Stimulated activated naive CD8-positive, alpha-beta T cell treated with anti-CD3 and anti-CD28 coated beads, Interleukin-15, amount 100 ng/mL, for 72 hours (primary cell): ENCODE measurements around the gene PHF13.
A peak's percentile ranks its signal among the peaks of the same experiment; 100 is the strongest.

Source experiments
- ATAC-seq: fragments of 150-1000 bp; cut with Tn5 transposase; 2 replicates; pipeline ENCODE4 v1.10.0; 2021; ENCODE audit warnings: mild to moderate bottlenecking, moderate library complexity
- DNase-seq, 2 donors: peaks; one replicate each; pipeline ENCODE4 v3.0.0; 2021 to 2022
- H3K27ac Mint-ChIP-seq, 2 donors: one replicate each; pipeline ENCODE4 v1.8.0; 2022; ENCODE audit warnings: mild to moderate bottlenecking in 2 of 2, mixed read lengths in 2 of 2, moderate library complexity in 2 of 2
- H3K27me3 Mint-ChIP-seq: one replicate; pipeline ENCODE4 v1.8.0; 2022; ENCODE audit warnings: mixed read lengths
- H3K4me1 Mint-ChIP-seq: one replicate; pipeline ENCODE4 v1.8.0; 2022; ENCODE audit warnings: mild to moderate bottlenecking, mixed read lengths
- H3K4me3 Mint-ChIP-seq, 2 donors: one replicate each; pipeline ENCODE4 v1.8.0; 2022; ENCODE audit warnings: mild to moderate bottlenecking in 2 of 2, mixed read lengths in 2 of 2, moderate library complexity in 1 of 2
- H3K9me3 Mint-ChIP-seq, 2 donors: one replicate each; pipeline ENCODE4 v1.8.0; 2022; ENCODE audit warnings: mixed read lengths in 2 of 2

Gene PHF13

GRCh38 chr1:6613361-6614018 lies at the start of gene PHF13:
Gene PHF13 (plus strand): TSS chr1:6613731. CDS start chr1:6614067, 336 bp downstream.
- DNase-seq (peak; percentile 100), ATAC-seq (peak; percentile 96)
- Mint-ChIP-seq H3K27me3 (no peaks in the 10 kb centered on the region), H3K4me1 (peaks cover 28% of the 10 kb centered on the region), H3K27ac (peak within 1 kb of the TSS; percentile 38 to 88), H3K9me3 (no peaks in the 10 kb centered on the region), H3K4me3 (peak within 1 kb of the TSS; percentile 97)

GRCh38 chr1:6569033-6569432 lies 44.5 kb upstream of the PHF13 start:
- DNase-seq (no peak), ATAC-seq (no peak)
- H3K4me3 Mint-ChIP-seq = no peak overlapping the region
- peaks cover 5 to 17% of the 10 kb centered on the region in 2 donors for H3K9me3 Mint-ChIP-seq
- H3K4me1 Mint-ChIP-seq = peaks cover 12% of the 10 kb centered on the region
- H3K27ac Mint-ChIP-seq = no peak overlapping the region
- peaks cover 12% of the 10 kb centered on the region for H3K27me3 Mint-ChIP-seq

- H3K27me3 Mint-ChIP-seq = peaks cover 12% of the 10 kb centered on the region
- peaks cover 12% of the 10 kb centered on the region for H3K4me1 Mint-ChIP-seq
- H3K27ac Mint-ChIP-seq = no peak overlapping the region
- ATAC-seq (no peak), DNase-seq (no peak)
- no peak overlapping the region for H3K4me3 Mint-ChIP-seq
- H3K9me3 Mint-ChIP-seq = peaks cover 5 to 17% of the 10 kb centered on the region in 2 donors
Observed at GRCh38 chr1:6570100-6570499, 43.4 kb upstream of the PHF13 start.

- ATAC-seq (no peak), DNase-seq (no peak)
- peaks cover 12% of the 10 kb centered on the region for H3K27me3 Mint-ChIP-seq
- peaks cover 5 to 17% of the 10 kb centered on the region in 2 donors for H3K9me3 Mint-ChIP-seq
- H3K4me3 Mint-ChIP-seq = no peak overlapping the region
- peaks cover 12% of the 10 kb centered on the region for H3K4me1 Mint-ChIP-seq
- H3K27ac Mint-ChIP-seq = peak overlapping the region in 1 of 2 donors; percentile 44
Observed at GRCh38 chr1:6570987-6571386, 42.5 kb upstream of the PHF13 start.

- Mint-ChIP-seq H3K27ac (peak overlapping the region in 1 of 2 donors; percentile 43), H3K4me3 (no peak overlapping the region), H3K9me3 (peaks cover 5 to 17% of the 10 kb centered on the region in 2 donors), H3K4me1 (peaks cover 12% of the 10 kb centered on the region), H3K27me3 (peaks cover 12% of the 10 kb centered on the region)
- ATAC-seq = no peak
- no peak for DNase-seq
Observed at GRCh38 chr1:6572653-6573383, 40.7 kb upstream of the PHF13 start.

- no peak for ATAC-seq
- no peak for DNase-seq
- Mint-ChIP-seq H3K27ac (no peak overlapping the region), H3K27me3 (peaks cover 12% of the 10 kb centered on the region), H3K9me3 (peaks cover 5 to 17% of the 10 kb centered on the region in 2 donors), H3K4me1 (peaks cover 17% of the 10 kb centered on the region), H3K4me3 (no peak overlapping the region)
Observed at GRCh38 chr1:6574025-6574620, 39.4 kb upstream of the PHF13 start.

- H3K9me3 Mint-ChIP-seq = peaks cover 5 to 17% of the 10 kb centered on the region in 2 donors
- no peak overlapping the region for H3K4me3 Mint-ChIP-seq
- ATAC-seq = no peak
- peaks cover 7% of the 10 kb centered on the region for H3K27me3 Mint-ChIP-seq
- peaks cover 24% of the 10 kb centered on the region for H3K4me1 Mint-ChIP-seq
- no peak overlapping the region for H3K27ac Mint-ChIP-seq
- no peak for DNase-seq
Observed at GRCh38 chr1:6574818-6575217, 38.7 kb upstream of the PHF13 start.

- ATAC-seq (no peak), DNase-seq (no peak)
- no peaks in the 10 kb centered on the region for H3K9me3 Mint-ChIP-seq
- H3K27me3 Mint-ChIP-seq = peaks cover 2% of the 10 kb centered on the region
- no peak overlapping the region for H3K27ac Mint-ChIP-seq
- peaks cover 41% of the 10 kb centered on the region for H3K4me1 Mint-ChIP-seq
- H3K4me3 Mint-ChIP-seq = no peak overlapping the region
Observed at GRCh38 chr1:6577831-6578525, 35.6 kb upstream of the PHF13 start.

GRCh38 chr1:6578624-6579373 lies 34.7 kb upstream of the PHF13 start:
- H3K9me3 Mint-ChIP-seq = no peaks in the 10 kb centered on the region
- DNase-seq = no peak
- peaks cover 40% of the 10 kb centered on the region for H3K4me1 Mint-ChIP-seq
- no peak overlapping the region for H3K27ac Mint-ChIP-seq
- no peak for ATAC-seq
- H3K4me3 Mint-ChIP-seq = peak overlapping the region in 1 of 2 donors; percentile 96
- no peaks in the 10 kb centered on the region for H3K27me3 Mint-ChIP-seq

- H3K27me3 Mint-ChIP-seq = no peaks in the 10 kb centered on the region
- ATAC-seq = peak; percentile 99
- peak; percentile 93 to 97 for DNase-seq
- H3K4me1 Mint-ChIP-seq = peaks cover 44% of the 10 kb centered on the region
- no peaks in the 10 kb centered on the region for H3K9me3 Mint-ChIP-seq
- H3K4me3 Mint-ChIP-seq = peak within 1 kb of the TSS; percentile 96
- peak within 1 kb of the TSS; percentile 95 to 98 for H3K27ac Mint-ChIP-seq
Observed at GRCh38 chr1:6579374-6580118, 34.0 kb upstream of the PHF13 start, which contains the start of gene ZBTB48. Gene ZBTB48 (plus strand): TSS chr1:6579994. CDS start chr1:6580610, 616 bp downstream.

GRCh38 chr1:6580119-6580592 lies 33.4 kb upstream of the PHF13 start:
- H3K27ac Mint-ChIP-seq = peak overlapping the region; percentile 95 to 98
- peaks cover 50% of the 10 kb centered on the region for H3K4me1 Mint-ChIP-seq
- H3K27me3 Mint-ChIP-seq = no peaks in the 10 kb centered on the region
- DNase-seq (no peak), ATAC-seq (peak; percentile 52)
- peak overlapping the region; percentile 96 for H3K4me3 Mint-ChIP-seq
- H3K9me3 Mint-ChIP-seq = no peaks in the 10 kb centered on the region

- H3K27ac Mint-ChIP-seq = peak overlapping the region; percentile 84 to 98
- no peaks in the 10 kb centered on the region for H3K9me3 Mint-ChIP-seq
- H3K4me1 Mint-ChIP-seq = peaks cover 52% of the 10 kb centered on the region
- H3K4me3 Mint-ChIP-seq = peak overlapping the region; percentile 96
- ATAC-seq = no peak
- no peaks in the 10 kb centered on the region for H3K27me3 Mint-ChIP-seq
- DNase-seq = no peak
Observed at GRCh38 chr1:6580593-6581409, 32.7 kb upstream of the PHF13 start.

- H3K4me1 Mint-ChIP-seq = peaks cover 55% of the 10 kb centered on the region
- no peak for DNase-seq
- ATAC-seq = no peak
- H3K27me3 Mint-ChIP-seq = no peaks in the 10 kb centered on the region
- no peaks in the 10 kb centered on the region for H3K9me3 Mint-ChIP-seq
- H3K4me3 Mint-ChIP-seq = peak overlapping the region; percentile 96
- no peak overlapping the region for H3K27ac Mint-ChIP-seq
Observed at GRCh38 chr1:6581561-6582305, 31.8 kb upstream of the PHF13 start.
